ENCODE measurements around the gene KRT78.

GRCh38 chr12:52807544-52808470 is 41.0 kb downstream of the KRT78 start:
- no peak for TF ChIP-seq YY1 (IDR thresholded peaks at IDR 0.05)
- TF ChIP-seq ATF3 (IDR thresholded peaks at IDR 0.05): no peak
- TF ChIP-seq, protein P1, sequence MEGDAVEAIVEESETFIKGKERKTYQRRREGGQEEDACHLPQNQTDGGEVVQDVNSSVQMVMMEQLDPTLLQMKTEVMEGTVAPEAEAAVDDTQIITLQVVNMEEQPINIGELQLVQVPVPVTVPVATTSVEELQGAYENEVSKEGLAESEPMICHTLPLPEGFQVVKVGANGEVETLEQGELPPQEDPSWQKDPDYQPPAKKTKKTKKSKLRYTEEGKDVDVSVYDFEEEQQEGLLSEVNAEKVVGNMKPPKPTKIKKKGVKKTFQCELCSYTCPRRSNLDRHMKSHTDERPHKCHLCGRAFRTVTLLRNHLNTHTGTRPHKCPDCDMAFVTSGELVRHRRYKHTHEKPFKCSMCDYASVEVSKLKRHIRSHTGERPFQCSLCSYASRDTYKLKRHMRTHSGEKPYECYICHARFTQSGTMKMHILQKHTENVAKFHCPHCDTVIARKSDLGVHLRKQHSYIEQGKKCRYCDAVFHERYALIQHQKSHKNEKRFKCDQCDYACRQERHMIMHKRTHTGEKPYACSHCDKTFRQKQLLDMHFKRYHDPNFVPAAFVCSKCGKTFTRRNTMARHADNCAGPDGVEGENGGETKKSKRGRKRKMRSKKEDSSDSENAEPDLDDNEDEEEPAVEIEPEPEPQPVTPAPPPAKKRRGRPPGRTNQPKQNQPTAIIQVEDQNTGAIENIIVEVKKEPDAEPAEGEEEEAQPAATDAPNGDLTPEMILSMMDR (IDR thresholded peaks at IDR 0.05; ENCODE audit: low read depth, low read length, missing input control): no peak
